Fibroblast of pulmonary artery (primary cell): Measurements from ENCODE around the gene ERAS.

Source experiments
- DNase-seq: peaks from one replicate; pipeline ENCODE4 v3.0.0-alpha.2; 2010; ENCODE audit warnings: low read depth
- H3K4me3 ChIP-seq: replicated peaks from 2 replicates; pipeline ENCODE4 v1.5.1; 2011; ENCODE audit warnings: low read depth, mild to moderate bottlenecking, control low read depth, low read length, moderate library complexity
- CTCF ChIP-seq: IDR thresholded peaks from 2 replicates; pipeline ENCODE4 v1.5.1; 2011; ENCODE audit warnings: mild to moderate bottlenecking, control low read depth, low read length, inconsistent platforms; ENCODE audit errors: missing control alignments

ERAS gene

DNA sequence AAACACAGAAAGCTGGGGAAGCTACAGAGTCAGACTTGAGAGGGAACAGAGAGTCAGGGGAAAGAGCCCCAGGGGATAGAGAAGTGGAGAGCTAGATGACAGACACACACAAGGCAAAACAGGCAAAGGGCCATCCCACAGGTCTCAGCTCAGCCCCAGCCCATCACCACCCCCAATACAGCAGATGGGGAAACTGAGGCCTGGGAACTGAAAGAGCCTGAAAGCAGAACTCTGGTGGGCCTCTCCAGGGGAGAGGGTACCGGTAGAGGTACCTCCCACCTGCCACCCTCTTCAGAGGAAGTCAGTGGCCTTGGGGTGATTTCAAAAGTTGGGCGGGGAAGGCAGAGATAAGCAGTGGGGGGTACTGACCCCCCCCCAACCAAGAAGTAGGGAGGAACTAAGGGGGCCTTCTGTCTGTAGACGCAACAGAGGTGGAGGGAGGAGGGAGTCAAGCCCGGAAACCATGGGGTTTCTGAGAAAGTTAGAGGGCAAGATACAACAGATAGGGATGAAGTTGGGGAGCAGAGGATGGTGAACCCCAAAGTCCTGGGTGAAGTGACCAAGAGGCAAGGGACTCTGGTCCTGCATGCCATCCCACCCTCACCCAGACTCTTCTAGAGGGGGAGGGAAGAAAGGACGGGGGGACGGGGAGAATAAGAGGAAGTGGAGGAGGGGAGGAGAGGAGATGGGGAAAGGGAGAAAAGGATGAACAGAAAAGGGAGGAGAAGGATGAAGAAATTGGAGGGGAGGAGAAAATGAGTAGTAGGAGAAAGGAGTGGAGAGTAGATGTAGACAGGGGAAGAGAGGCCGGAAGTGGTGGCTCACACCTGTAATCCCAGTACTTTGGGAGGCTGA, 36.7 kb upstream of the ERAS start:
- no peak for TF ChIP-seq CTCF
- no peak for DNase-seq

GRCh38 chrX:48790477-48790876, 35.8 kb upstream of the ERAS start:
- DNase-seq, result no peak
- TF ChIP-seq CTCF, result no peak
- no peak overlapping the region for H3K4me3 ChIP-seq

More for the DNA sequence above, 36.7 kb upstream of the ERAS start:
- H3K4me3 ChIP-seq, result no peak overlapping the region

GRCh38 chrX:48791063-48791820, 35.1 kb upstream of the ERAS start:
- DNase-seq, result no peak
- no peak for TF ChIP-seq CTCF
- no peak overlapping the region for H3K4me3 ChIP-seq

GRCh38 chrX:48792219-48792618, 34.1 kb upstream of the ERAS start:
- no peak for TF ChIP-seq CTCF
- DNase-seq, result no peak
- H3K4me3 ChIP-seq, result no peak overlapping the region

GRCh38 chrX:48793935-48794334, 32.4 kb upstream of the ERAS start:
- no peak for DNase-seq
- no peak for TF ChIP-seq CTCF

GRCh38 chrX:48794340-48794910, 31.9 kb upstream of the ERAS start:
- TF ChIP-seq CTCF, result no peak
- DNase-seq, result no peak

More at GRCh38 chrX:48793935-48794334, 32.4 kb upstream of the ERAS start:
- no peak overlapping the region for H3K4me3 ChIP-seq

More at GRCh38 chrX:48794340-48794910, 31.9 kb upstream of the ERAS start:
- no peak overlapping the region for H3K4me3 ChIP-seq
